ENCODE data around the gene C14orf93.
"Not testable (repeated sequence)": the region's sequence is repeated elsewhere in the genome, so short reads cannot be mapped to it uniquely, and the experiment has no call there.

Gene C14orf93

DNA sequence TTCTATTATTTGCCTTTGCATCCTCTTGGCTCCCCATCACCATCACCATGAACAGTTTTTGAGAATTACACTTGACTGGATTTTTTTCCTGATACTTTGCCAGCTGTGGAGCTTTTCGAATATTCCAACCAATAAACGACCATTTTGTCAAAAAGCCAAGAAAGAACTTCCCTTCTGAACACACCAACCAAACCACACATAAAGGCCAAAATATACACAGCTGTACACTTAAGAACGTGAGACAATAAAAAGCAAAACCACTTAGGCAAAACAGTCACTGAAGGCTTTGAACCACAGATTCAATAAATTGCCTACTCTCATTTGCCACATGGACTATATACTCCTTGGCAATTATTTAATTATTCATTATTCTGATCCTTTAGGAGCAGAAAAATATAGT is 1.1 kb downstream of the C14orf93 start:
- H3K4me3 ChIP-seq (replicated peaks in 1 of 2; ENCODE audit: low read depth in 2 of 2, low read length in 2 of 2), result no peak overlapping the region
- DNase-seq (ENCODE audit: low read depth in 2 of 2), result no peak
- TF ChIP-seq, protein P1, sequence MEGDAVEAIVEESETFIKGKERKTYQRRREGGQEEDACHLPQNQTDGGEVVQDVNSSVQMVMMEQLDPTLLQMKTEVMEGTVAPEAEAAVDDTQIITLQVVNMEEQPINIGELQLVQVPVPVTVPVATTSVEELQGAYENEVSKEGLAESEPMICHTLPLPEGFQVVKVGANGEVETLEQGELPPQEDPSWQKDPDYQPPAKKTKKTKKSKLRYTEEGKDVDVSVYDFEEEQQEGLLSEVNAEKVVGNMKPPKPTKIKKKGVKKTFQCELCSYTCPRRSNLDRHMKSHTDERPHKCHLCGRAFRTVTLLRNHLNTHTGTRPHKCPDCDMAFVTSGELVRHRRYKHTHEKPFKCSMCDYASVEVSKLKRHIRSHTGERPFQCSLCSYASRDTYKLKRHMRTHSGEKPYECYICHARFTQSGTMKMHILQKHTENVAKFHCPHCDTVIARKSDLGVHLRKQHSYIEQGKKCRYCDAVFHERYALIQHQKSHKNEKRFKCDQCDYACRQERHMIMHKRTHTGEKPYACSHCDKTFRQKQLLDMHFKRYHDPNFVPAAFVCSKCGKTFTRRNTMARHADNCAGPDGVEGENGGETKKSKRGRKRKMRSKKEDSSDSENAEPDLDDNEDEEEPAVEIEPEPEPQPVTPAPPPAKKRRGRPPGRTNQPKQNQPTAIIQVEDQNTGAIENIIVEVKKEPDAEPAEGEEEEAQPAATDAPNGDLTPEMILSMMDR (IDR thresholded peaks at IDR 0.05; ENCODE audit: low read depth, low read length), result no peak

DNA sequence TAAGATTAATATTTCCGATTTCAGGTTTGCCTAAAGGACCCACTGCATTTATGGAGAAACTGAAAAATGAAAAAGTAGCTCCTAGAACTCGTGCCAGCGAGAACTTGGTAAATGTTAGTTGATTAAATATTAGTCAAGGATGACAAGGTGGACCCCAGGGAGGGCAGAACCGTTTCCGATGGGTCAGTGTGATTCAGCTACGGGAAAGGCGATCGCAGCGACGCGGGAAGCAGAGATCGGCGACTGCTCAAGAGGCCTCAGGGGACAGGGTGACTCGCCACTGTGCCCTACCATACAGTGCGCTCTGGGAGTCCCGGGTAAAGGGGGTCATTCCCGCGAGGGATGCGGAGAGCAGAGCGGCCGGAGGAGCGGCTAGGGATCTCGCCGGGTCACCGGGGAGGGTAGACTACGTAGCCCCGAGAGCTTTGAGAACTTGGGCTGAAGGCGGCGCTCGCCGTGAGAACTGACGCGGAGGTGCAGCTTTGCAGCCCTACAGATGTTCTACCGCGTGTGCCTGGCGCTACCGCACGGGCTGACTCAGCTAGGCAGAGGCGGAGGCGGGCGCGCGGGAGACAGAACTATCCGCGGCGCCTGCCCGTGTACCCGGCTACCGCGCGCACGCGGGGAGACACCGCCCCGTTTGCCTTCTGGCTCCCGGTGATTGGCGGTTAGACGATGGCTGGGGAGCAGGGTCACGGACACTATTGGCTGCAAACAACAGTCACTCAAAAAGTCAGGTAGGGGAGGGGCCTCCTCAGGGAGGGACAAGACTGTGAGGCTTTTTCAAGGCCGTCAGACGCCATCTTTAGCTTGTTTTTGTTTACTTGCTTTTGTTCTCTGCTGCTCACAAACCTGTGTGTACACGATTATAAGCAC is 3.2 kb downstream of the C14orf93 start:
- peak; percentile 99 for DNase-seq (ENCODE audit: low read depth in 2 of 2)
- peak overlapping the region; percentile 69 to 76 for H3K4me3 ChIP-seq (replicated peaks in 1 of 2; ENCODE audit: low read depth in 2 of 2, low read length in 2 of 2)
- TF ChIP-seq, protein P1 (IDR thresholded peaks at IDR 0.05; ENCODE audit: low read depth, low read length), result peak; percentile 40

DNA sequence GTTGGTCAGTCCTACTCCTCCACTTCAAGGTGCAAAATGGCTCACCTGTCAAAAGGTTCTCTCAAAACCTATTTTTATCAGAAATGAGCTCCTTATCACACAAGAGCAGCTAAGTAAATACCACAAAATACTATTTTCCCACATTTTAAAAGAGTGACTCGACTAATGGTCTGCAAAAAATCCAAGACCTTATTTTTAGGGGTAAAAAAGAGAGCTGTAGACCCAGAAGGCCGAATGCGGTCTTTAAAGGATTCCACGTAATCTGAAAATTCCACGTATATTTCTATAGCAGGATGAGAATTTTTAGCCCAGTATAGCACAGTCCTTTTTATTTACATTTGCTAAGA is 3.8 kb downstream of the C14orf93 start:
- DNase-seq (ENCODE audit: low read depth in 2 of 2), result no peak
- peak overlapping the region; percentile 69 to 76 for H3K4me3 ChIP-seq (replicated peaks in 1 of 2; ENCODE audit: low read depth in 2 of 2, low read length in 2 of 2)
- TF ChIP-seq, protein P1 (IDR thresholded peaks at IDR 0.05; ENCODE audit: low read depth, low read length), result no peak

DNA sequence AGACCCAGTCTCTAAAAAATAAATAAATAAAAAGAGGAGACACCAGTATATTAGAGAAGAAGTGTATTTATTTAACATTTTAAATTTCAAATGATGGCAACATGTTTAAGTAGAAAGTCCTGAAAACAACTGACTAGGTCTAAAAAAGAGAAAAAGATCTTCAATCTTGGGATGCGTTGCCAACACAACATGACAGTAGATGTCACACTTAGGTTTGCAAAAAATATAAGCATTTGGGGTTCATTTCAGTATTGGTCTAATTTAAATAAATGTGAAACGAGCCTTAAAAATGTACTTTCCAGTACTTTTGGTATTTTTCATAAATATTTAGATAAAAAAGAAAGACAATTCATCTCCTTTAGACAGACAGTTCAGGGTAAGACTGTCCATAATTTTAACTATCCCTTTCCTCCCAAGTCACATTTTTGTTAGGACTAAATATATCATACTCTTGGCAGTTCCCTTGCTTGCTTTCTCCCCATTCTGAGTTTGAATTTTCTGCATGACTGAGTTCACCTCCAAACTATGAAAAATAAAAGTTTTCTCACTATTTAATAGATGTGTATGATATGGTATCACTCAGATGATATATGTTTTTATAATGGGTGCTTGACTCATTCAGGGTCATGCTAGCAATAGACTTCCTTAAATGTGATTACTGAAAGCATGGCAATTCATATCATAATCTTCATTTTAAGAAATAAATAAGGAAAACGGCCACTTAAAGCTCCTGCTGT is 4.3 kb downstream of the C14orf93 start:
- DNase-seq (ENCODE audit: low read depth in 2 of 2), result peak in 1 of 2 donors; percentile 14
- no peak overlapping the region for H3K4me3 ChIP-seq (replicated peaks in 1 of 2; ENCODE audit: low read depth in 2 of 2, low read length in 2 of 2)
- TF ChIP-seq, protein P1 (IDR thresholded peaks at IDR 0.05; ENCODE audit: low read depth, low read length), result no peak

DNA sequence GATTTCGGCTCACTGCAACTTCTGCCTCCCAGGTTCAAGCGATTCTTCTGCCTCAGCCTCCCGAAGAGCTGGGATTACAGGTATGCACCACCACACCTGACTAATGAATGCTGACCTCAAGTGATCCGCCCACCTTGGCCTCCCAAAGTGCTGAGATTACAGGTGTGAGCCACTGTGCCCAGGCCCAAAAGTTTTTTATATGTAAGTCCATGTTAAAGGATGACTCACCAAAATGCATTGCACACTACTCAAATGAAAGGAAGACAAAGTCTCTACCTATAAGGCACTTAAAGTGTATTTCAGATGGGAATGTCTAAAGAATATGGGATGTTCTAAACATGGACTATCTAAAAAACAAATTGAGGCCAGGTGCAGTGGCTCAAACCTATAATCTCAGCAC is 5.7 kb downstream of the C14orf93 start:
- DNase-seq (ENCODE audit: low read depth in 2 of 2); H3K4me3 ChIP-seq (replicated peaks in 1 of 2; ENCODE audit: low read depth in 2 of 2, low read length in 2 of 2): not testable (repeated sequence)

DNA sequence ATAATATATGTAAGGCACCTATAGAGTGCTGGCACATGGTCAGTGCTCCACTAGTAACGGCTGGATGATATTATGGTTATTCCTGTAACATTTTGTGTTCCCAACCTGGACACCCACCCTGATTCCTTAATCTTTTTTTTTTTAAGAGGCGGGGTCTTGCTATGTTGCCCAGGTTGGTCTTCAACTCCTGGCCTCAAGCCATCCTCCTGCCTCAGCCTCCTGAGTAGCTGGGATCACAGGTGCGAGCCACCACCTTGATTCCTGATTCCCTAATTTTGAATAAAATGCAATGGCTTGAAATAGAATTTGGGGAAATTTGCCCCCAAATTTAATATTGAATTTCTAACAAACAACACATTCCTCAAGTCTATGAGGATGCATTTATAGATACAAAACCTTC is 7.4 kb downstream of the C14orf93 start:
- no peak overlapping the region for H3K4me3 ChIP-seq (replicated peaks in 1 of 2; ENCODE audit: low read depth in 2 of 2, low read length in 2 of 2)
- no peak for DNase-seq (ENCODE audit: low read depth in 2 of 2)
- TF ChIP-seq, protein P1 (IDR thresholded peaks at IDR 0.05; ENCODE audit: low read depth, low read length), result no peak

DNA sequence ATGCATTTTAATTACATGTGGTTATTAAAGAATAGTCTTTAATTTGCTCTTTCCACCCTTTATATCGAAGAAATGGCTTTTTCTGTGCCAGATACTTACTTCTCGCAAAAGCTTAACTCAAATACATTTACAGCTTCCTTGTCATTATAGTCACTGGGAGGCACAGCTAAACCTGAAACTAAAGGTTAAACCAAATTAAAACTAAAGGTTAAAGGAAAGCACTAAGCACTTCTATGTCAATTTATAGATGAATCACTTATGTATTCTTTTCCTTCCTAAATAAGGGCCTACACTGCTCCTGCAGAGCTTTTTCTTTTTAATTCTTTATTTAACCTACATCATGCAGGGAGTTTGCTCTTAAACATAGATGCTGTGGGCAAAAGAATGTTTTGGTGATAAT is 9.1 kb downstream of the C14orf93 start:
- TF ChIP-seq, protein P1 (IDR thresholded peaks at IDR 0.05; ENCODE audit: low read depth, low read length), result no peak
- no peak for DNase-seq (ENCODE audit: low read depth in 2 of 2)
- no peak overlapping the region for H3K4me3 ChIP-seq (replicated peaks in 1 of 2; ENCODE audit: low read depth in 2 of 2, low read length in 2 of 2)

Data from cardiac fibroblast (primary cell).